OCI-LY3 (cell line): ENCODE results near the gene ARL13B.

Source experiments
- H2AFZ ChIP-seq: fragments of 200-600, 300-600 bp; shearing (Covaris generic); 2 replicates; pipeline ENCODE4 v1.6.0; 2014; ENCODE audit warnings: antibody characterized with exemption, low read depth, low read length
- H3K27ac ChIP-seq: fragments of 200-600, 300-600 bp; sonication (generic); 2 replicates; pipeline ENCODE4 v1.5.1; 2014; ENCODE audit warnings: mild to moderate bottlenecking, low read length, moderate library complexity, mixed read lengths
- H3K27me3 ChIP-seq: fragments of 200-600, 300-600 bp; sonication (generic); 2 replicates; pipeline ENCODE4 v1.6.1; 2014; ENCODE audit warnings: low read depth, low read length, mixed read lengths
- H3K36me3 ChIP-seq: fragments of 200-600, 300-600 bp; sonication (generic); replicated peaks from 2 replicates; pipeline ENCODE3; 2014; ENCODE audit warnings: low read depth, low read length, mixed read lengths
- H3K4me1 ChIP-seq: fragments of 300-600, 200-600 bp; sonication (generic); 2 replicates; pipeline ENCODE4 v1.6.1; 2014; ENCODE audit warnings: low read length, mixed read lengths
- H3K4me2 ChIP-seq: fragments of 200-600, 300-600 bp; sonication (generic); 2 replicates; pipeline ENCODE4 v1.6.1; 2014; ENCODE audit warnings: low read length, mixed read lengths
- H3K4me3 ChIP-seq: fragments of 300-600, 200-600 bp; sonication (generic); 2 replicates; pipeline ENCODE4 v1.5.1; 2014; ENCODE audit warnings: antibody characterized with exemption, mild to moderate bottlenecking, low read length, moderate library complexity
- H3K79me2 ChIP-seq: fragments of 300-600, 200-600 bp; shearing (Covaris generic); 2 replicates; pipeline ENCODE4 v1.6.1; 2014; ENCODE audit warnings: mild to moderate bottlenecking, low read length, mixed read lengths
- H3K9ac ChIP-seq: fragments of 300-600, 200-600 bp; shearing (Covaris generic); 2 replicates; pipeline ENCODE4 v1.6.0; 2014; ENCODE audit warnings: mild to moderate bottlenecking, low read length, moderate library complexity
- H3K9me3 ChIP-seq: fragments of 200-600, 300-600 bp; shearing (Covaris generic); 2 replicates; pipeline ENCODE4 v1.6.1; 2014; ENCODE audit warnings: low read length, mixed read lengths; ENCODE audit not compliant: insufficient read depth
- H4K20me1 ChIP-seq: fragments of 200-600, 300-600 bp; sonication (generic); 2 replicates; pipeline ENCODE4 v1.6.1; 2016; ENCODE audit warnings: low read length, mixed read lengths; ENCODE audit not compliant: insufficient read depth
- CTCF ChIP-seq: fragments of 200-600, 300-600 bp; sonication (generic); IDR thresholded peaks from 2 replicates; pipeline ENCODE4 v1.5.1; 2014; ENCODE audit warnings: antibody characterized with exemption, low read length, low read depth
- EZH2phosphoT487 ChIP-seq: fragments of 200-600 bp; shearing (Covaris generic); IDR thresholded peaks from 2 replicates; pipeline ENCODE4 v1.6.1; 2018; ENCODE audit warnings: antibody characterized with exemption, mixed run types, low read depth

Gene ARL13B

DNA sequence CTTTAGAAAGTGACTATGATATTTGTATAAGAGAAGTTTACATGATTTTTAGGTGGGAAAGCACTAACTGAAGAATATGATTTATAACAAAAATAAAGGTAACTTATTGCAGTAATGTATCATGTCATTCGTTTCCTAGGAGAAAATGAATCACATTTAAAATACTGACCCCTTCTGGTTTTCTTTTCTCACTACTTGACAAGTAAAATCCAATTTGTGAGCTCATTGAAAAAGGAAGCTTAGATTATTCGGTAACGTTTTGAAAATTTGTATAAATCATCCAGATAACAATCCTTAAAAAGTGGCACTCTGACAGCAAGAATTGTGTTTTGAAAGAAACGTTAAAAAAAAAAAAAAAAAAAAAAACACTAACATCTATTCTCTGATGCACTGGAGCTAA, 121.9 kb downstream of the ARL13B start:
- TF ChIP-seq EZH2phosphoT487 (no peak), CTCF (peak; percentile 44)
- Histone ChIP-seq H3K9me3 (no peaks in the 10 kb centered on the region), H3K27ac (no peak overlapping the region), H3K36me3 (peaks cover 16% of the 10 kb centered on the region), H2AFZ (no peak overlapping the region), H3K9ac (no peak overlapping the region), H3K79me2 (no peaks in the 10 kb centered on the region), H3K4me2 (no peak overlapping the region), H3K4me3 (no peak overlapping the region), H3K27me3 (no peaks in the 10 kb centered on the region), H4K20me1 (no peaks in the 10 kb centered on the region), H3K4me1 (no peaks in the 10 kb centered on the region)
